K562 (cell line): ENCODE measurements around the gene PRDM10. TPM values are rescaled to one million over a fixed set of nuclear protein-coding genes. Genes with fewer than 3 reads are reported as not detected.
A peak's percentile ranks its signal among the peaks of the same experiment; 100 is the strongest.

ENCODE experiments used
- BCOR ChIP-seq: fragments of 450-650 bp; IDR thresholded peaks from 2 replicates; pipeline ENCODE4 v1.6.1; 2016
- CBX5 ChIP-seq: IDR thresholded peaks from 2 replicates; pipeline ENCODE4 v1.6.1; 2014; ENCODE audit warnings: low read depth, borderline replicate concordance
- CREB1 ChIP-seq, 2 experiments: sonication (generic) in 1 of 2; formaldehyde crosslinking in 1 of 2; IDR thresholded peaks; 2 replicates each; pipeline versions ENCODE4 v1.6.1 to v1.8.0; 2012 to 2022; ENCODE audit warnings: inconsistent platforms in 1 of 2, mild to moderate bottlenecking in 1 of 2, missing genetic modification reagents in 1 of 2, moderate library complexity in 1 of 2
- ETV5 ChIP-seq: sonication (generic); formaldehyde crosslinking; IDR thresholded peaks from 2 replicates; pipeline ENCODE4 v1.4.0; 2020; ENCODE audit warnings: low read depth, mild to moderate bottlenecking, missing genetic modification reagents
- FOXJ2 ChIP-seq: fragments of 200-800 bp; sonication (Bioruptor generic); IDR thresholded peaks from 2 replicates; pipeline ENCODE4 v1.6.1; 2016; ENCODE audit warnings: missing genetic modification characterization, missing compliant biosample characterization
- HMG20A ChIP-seq: fragments of 450-650 bp; formaldehyde crosslinking; conservative IDR thresholded peaks from 2 replicates; pipeline ENCODE4 v1.4.0; 2020; ENCODE audit warnings: mild to moderate bottlenecking, mixed read lengths
- LARP7 ChIP-seq: fragments of 450-650 bp; IDR thresholded peaks from 2 replicates; pipeline ENCODE4 v1.6.1; 2016
- MAZ ChIP-seq, 2 experiments: fragments of 450-650 bp in 1 of 2; sonication (generic) in 1 of 2; formaldehyde crosslinking; IDR thresholded peaks in 1 of 2; conservative IDR thresholded peaks in 1 of 2; 2 replicates each; pipeline versions ENCODE4 v1.4.0 to v1.5.0; 2020; ENCODE audit warnings: mild to moderate bottlenecking in 1 of 2, missing genetic modification reagents in 1 of 2
- MEF2D ChIP-seq: conservative IDR thresholded peaks from 2 replicates; pipeline ENCODE4 v1.6.1; 2016; ENCODE audit warnings: low read depth, missing genetic modification characterization, missing compliant biosample characterization
- NCOA6 ChIP-seq: fragments of 450-650 bp; IDR thresholded peaks from 2 replicates; pipeline ENCODE4 v1.6.1; 2017; ENCODE audit warnings: mild to moderate bottlenecking
- POLR2G ChIP-seq: fragments of 200-400 bp; formaldehyde crosslinking; IDR thresholded peaks from 2 replicates; pipeline ENCODE4 v1.6.1; 2017; ENCODE audit warnings: low read depth, mild to moderate bottlenecking, antibody characterized with exemption, low read length, moderate library complexity
- SP1 ChIP-seq: sonication (generic); formaldehyde crosslinking; IDR thresholded peaks from 2 replicates; pipeline ENCODE4 v1.8.1; 2022; ENCODE audit warnings: mild to moderate bottlenecking, missing genetic modification reagents
- TBL1XR1 ChIP-seq, 2 experiments: IDR thresholded peaks; 2 replicates each; pipeline ENCODE4 v1.6.1; 2012; ENCODE audit warnings: improper control_type of control experiment in 2 of 2, low read length in 2 of 2, mild to moderate bottlenecking in 1 of 2
- polyA plus RNA-seq, 8 experiments: library from polyadenylated mRNA; depleted of rRNA in 4 of 8; stranded (reverse) in 5 of 8; unstranded in 3 of 8; fragments of >200 nt; fragmentation: Nextera tagmentation in 2 of 8; fragmentation: Illumina TruSeq in 1 of 8; extraction: Ambion mirVana in 2 of 8; extraction: Trizol in 1 of 8; gene quantifications; 2 replicates each; pipeline versions ENCODE4 v1.2.1 to v1.2.3, GENCODE V29; 2011 to 2014; ENCODE audit warnings: inconsistent platforms in 1 of 8, missing spikeins in 1 of 8
- total RNA-seq, 7 experiments: library from RNA; depleted of rRNA in 6 of 7; stranded (reverse); fragments of >200 nt in 6 of 7; fragmentation: Illumina TruSeq in 2 of 7; extraction: Trizol in 2 of 7; gene quantifications; 2 replicates each; pipeline versions ENCODE4 v1.2.1 to v1.2.3, GENCODE V29; 2011 to 2021; ENCODE audit warnings: low replicate concordance in 1 of 7
- TF ChIP-seq, protein P1 (sequence below), 2 experiments: fragments of 250-450 bp in 1 of 2; fragments of 450-650 bp in 1 of 2; sonication (Bioruptor Pico) in 1 of 2; IDR thresholded peaks; 2 replicates each; pipeline versions ENCODE4 v1.6.1 to v1.8.0; 2016 to 2021; ENCODE audit warnings: mild to moderate bottlenecking in 2 of 2, moderate library complexity in 2 of 2, missing compliant biosample characterization in 1 of 2, missing genetic modification characterization in 1 of 2
- TF ChIP-seq, protein P2 (sequence below): sonication (generic); formaldehyde crosslinking; IDR thresholded peaks from 2 replicates; pipeline ENCODE4 v1.8.1; 2023; ENCODE audit warnings: mild to moderate bottlenecking, missing genetic modification reagents
- TF ChIP-seq, protein P3 (sequence below): fragments of 450-650 bp; IDR thresholded peaks from one replicate; pipeline ENCODE4 v1.6.1; 2018; ENCODE audit warnings: mild to moderate bottlenecking, moderate library complexity; ENCODE audit not compliant: partially characterized antibody
- TF ChIP-seq, protein P4 (sequence below): IDR thresholded peaks from 3 replicates; pipeline ENCODE4 v1.6.1; 2011; ENCODE audit warnings: borderline replicate concordance, mild to moderate bottlenecking; ENCODE audit not compliant: insufficient read length, insufficient read depth
- TF ChIP-seq, protein P5 (sequence below): fragments of 450-650 bp; formaldehyde crosslinking; IDR thresholded peaks from 2 replicates; pipeline ENCODE4 v1.4.0; 2020; ENCODE audit warnings: mild to moderate bottlenecking, moderate library complexity

PRDM10 gene
- total and polyA plus RNA-seq, 9 of the 15 experiments (the other 6 are each of a cell fraction or from before 2014, with no cell fraction given): 0.89 to 9.3 (median 4.5) TPM

DNA sequence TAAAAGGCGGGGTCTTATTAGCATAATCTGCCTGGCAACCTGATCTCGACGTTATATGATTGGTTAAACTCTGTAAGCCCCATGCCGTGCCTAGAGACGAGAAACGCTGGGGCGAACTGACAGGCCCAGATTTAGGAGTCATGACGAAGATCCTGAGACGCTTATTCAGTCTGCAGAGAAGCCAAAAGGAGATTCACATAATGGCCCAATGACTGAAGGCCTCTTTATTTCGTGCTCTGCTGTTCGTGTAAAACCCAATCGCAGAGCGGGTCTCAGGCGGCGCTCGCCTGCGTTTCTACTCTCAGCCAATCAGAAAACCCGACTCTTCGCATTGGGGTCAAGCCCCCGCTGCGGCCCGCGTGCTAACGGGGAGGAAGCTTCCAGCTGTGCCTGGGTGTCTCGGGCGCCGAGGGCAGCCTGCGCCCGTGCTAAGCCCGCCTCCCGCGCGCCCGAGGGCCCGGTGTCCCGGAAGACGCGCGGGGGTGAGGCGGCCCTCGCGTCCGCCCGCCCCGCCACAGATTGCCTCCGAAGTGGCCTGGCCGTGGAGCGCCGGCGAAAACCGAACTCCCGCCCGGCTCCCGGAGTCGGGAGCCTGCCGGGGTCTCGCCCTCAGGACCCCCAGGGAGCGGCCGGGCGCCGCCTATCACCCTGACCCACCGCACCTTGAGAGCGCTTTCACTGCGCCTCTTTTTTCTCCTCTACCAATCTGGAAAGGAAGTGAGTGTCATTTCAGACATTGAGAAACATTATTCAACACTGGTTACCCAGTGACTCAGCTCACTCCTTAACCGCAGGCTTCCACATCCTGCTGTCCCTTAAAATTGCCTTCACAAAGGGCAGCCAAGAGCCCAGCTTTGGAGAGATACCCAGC lies 446 bp upstream of the PRDM10 start (continued):
- TF ChIP-seq, protein P1, sequence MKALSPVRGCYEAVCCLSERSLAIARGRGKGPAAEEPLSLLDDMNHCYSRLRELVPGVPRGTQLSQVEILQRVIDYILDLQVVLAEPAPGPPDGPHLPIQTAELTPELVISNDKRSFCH (CRISPR knock-in tag; IDR thresholded peaks at IDR 0.05): no peak
- TF ChIP-seq, protein P1 (tag; IDR thresholded peaks at IDR 0.05): 0 out of 2 replicates have a peak, but pooled peaks have one; percentile 56
- TF ChIP-seq, protein P2, sequence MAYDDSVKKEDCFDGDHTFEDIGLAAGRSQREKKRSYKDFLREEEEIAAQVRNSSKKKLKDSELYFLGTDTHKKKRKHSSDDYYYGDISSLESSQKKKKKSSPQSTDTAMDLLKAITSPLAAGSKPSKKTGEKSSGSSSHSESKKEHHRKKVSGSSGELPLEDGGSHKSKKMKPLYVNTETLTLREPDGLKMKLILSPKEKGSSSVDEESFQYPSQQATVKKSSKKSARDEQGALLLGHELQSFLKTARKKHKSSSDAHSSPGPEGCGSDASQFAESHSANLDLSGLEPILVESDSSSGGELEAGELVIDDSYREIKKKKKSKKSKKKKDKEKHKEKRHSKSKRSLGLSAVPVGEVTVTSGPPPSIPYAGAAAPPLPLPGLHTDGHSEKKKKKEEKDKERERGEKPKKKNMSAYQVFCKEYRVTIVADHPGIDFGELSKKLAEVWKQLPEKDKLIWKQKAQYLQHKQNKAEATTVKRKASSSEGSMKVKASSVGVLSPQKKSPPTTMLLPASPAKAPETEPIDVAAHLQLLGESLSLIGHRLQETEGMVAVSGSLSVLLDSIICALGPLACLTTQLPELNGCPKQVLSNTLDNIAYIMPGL (CRISPR knock-in tag): 0 out of 2 replicates have a peak, but pooled peaks have one; percentile 0
- TF ChIP-seq ETV5 (CRISPR knock-in tag) (peak; percentile 46; the same call in 1 of the 2 replicates), TBL1XR1 (IDR thresholded peaks at IDR 0.05; ENCODE audit: low read length in 2 of 2) (peak in 1 of 2 experiments; percentile 15; a peak in 1 of 4 replicates), CBX5 (no peak), HMG20A (no peak), LARP7 (0 out of 2 replicates have a peak, but pooled peaks have one; percentile 12), SP1 (CRISPR knock-in tag) (peak; percentile 75; the same call in 1 of the 2 replicates), MAZ (CRISPR knock-in tag; conservative IDR thresholded peaks at IDR 0.05 in 1 of 2, IDR thresholded peaks at IDR 0.05 in 1 of 2) (peak in 1 of 2 experiments; percentile 74; a peak in 2 of 4 replicates), BCOR (no peak), MEF2D (0 out of 2 replicates have a peak, but pooled peaks have one; percentile 16), CREB1 (IDR thresholded peaks at IDR 0.05) (peak; percentile 68; the same call in 1 of the 2 replicates), CREB1 (CRISPR knock-in tag; IDR thresholded peaks at IDR 0.05) (peak; percentile 72), FOXJ2 (tag) (no peak), NCOA6 (no peak), POLR2G (peak; percentile 96)
- TF ChIP-seq, protein P3, sequence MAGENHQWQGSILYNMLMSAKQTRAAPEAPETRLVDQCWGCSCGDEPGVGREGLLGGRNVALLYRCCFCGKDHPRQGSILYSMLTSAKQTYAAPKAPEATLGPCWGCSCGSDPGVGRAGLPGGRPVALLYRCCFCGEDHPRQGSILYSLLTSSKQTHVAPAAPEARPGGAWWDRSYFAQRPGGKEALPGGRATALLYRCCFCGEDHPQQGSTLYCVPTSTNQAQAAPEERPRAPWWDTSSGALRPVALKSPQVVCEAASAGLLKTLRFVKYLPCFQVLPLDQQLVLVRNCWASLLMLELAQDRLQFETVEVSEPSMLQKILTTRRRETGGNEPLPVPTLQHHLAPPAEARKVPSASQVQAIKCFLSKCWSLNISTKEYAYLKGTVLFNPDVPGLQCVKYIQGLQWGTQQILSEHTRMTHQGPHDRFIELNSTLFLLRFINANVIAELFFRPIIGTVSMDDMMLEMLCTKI: no peak
- TF ChIP-seq, protein P4, sequence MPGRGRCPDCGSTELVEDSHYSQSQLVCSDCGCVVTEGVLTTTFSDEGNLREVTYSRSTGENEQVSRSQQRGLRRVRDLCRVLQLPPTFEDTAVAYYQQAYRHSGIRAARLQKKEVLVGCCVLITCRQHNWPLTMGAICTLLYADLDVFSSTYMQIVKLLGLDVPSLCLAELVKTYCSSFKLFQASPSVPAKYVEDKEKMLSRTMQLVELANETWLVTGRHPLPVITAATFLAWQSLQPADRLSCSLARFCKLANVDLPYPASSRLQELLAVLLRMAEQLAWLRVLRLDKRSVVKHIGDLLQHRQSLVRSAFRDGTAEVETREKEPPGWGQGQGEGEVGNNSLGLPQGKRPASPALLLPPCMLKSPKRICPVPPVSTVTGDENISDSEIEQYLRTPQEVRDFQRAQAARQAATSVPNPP: no peak
- TF ChIP-seq, protein P5, sequence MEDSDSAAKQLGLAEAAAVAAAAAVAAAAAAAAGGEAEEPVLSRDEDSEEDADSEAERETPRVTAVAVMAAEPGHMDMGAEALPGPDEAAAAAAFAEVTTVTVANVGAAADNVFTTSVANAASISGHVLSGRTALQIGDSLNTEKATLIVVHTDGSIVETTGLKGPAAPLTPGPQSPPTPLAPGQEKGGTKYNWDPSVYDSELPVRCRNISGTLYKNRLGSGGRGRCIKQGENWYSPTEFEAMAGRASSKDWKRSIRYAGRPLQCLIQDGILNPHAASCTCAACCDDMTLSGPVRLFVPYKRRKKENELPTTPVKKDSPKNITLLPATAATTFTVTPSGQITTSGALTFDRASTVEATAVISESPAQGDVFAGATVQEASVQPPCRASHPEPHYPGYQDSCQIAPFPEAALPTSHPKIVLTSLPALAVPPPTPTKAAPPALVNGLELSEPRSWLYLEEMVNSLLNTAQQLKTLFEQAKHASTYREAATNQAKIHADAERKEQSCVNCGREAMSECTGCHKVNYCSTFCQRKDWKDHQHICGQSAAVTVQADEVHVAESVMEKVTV (CRISPR knock-in tag): no peak
